NCI-H1105 (cell line): ENCODE measurements around the gene SUCLG2.

ENCODE experiments used
- DNase-seq: peaks from one replicate; lab custom pipeline; 2025; lab: John Stamatoyannopoulos, UW

SUCLG2 gene

GRCh38 chr3:67509471-67510075, 144.8 kb downstream of the SUCLG2 start:
- no peak for DNase-seq

GRCh38 chr3:67507584-67507983, 146.8 kb downstream of the SUCLG2 start:
- DNase-seq, result no peak

- no peak for DNase-seq
These were observed 153.7 kb downstream of the SUCLG2 start for GRCh38 chr3:67500709-67501108.

- DNase-seq, result no peak
These were observed 156.7 kb downstream of the SUCLG2 start for GRCh38 chr3:67497746-67498145.

- DNase-seq, result no peak
These were observed 158.7 kb downstream of the SUCLG2 start for GRCh38 chr3:67495751-67496150.

GRCh38 chr3:67493808-67494207, 160.6 kb downstream of the SUCLG2 start:
- DNase-seq, result no peak

GRCh38 chr3:67490658-67491057, 163.8 kb downstream of the SUCLG2 start:
- DNase-seq, result no peak

- no peak for DNase-seq
These were observed 164.6 kb downstream of the SUCLG2 start for GRCh38 chr3:67489816-67490215.

GRCh38 chr3:67487564-67488114, 166.8 kb downstream of the SUCLG2 start:
- no peak for DNase-seq

GRCh38 chr3:67486883-67487282, 167.5 kb downstream of the SUCLG2 start:
- no peak for DNase-seq

- DNase-seq, result no peak
These were observed 170.3 kb downstream of the SUCLG2 start for GRCh38 chr3:67484085-67484484.

- no peak for DNase-seq
These were observed 173.3 kb downstream of the SUCLG2 start for GRCh38 chr3:67481126-67481525.

GRCh38 chr3:67478423-67478822, 176.0 kb downstream of the SUCLG2 start:
- DNase-seq, result no peak

GRCh38 chr3:67474311-67474710, 180.1 kb downstream of the SUCLG2 start:
- DNase-seq, result no peak

- DNase-seq, result no peak
These were observed 181.7 kb downstream of the SUCLG2 start for GRCh38 chr3:67472674-67473201.

- no peak for DNase-seq
These were observed 184.2 kb downstream of the SUCLG2 start for GRCh38 chr3:67470207-67470606.

GRCh38 chr3:67468511-67468910, 185.9 kb downstream of the SUCLG2 start:
- no peak for DNase-seq

- DNase-seq, result no peak
These were observed 190.8 kb downstream of the SUCLG2 start for GRCh38 chr3:67463656-67464055.

GRCh38 chr3:67462187-67462586, 192.2 kb downstream of the SUCLG2 start:
- no peak for DNase-seq

- no peak for DNase-seq
These were observed 192.7 kb downstream of the SUCLG2 start for GRCh38 chr3:67461667-67462142.

- DNase-seq, result no peak
These were observed 193.4 kb downstream of the SUCLG2 start for GRCh38 chr3:67460841-67461510.

GRCh38 chr3:67459796-67460195, 194.6 kb downstream of the SUCLG2 start:
- no peak for DNase-seq

- DNase-seq, result no peak
These were observed 195.4 kb downstream of the SUCLG2 start for GRCh38 chr3:67458896-67459530.
